HG03469 (cell line): ENCODE measurements around the gene ZNF600.
"Not testable (repeated sequence)": the region's sequence is repeated elsewhere in the genome, so short reads cannot be mapped to it uniquely, and the experiment has no call there.

Source experiments
- ATAC-seq: cut with Tn5 transposase; IDR thresholded peaks from one replicate; pipeline ENCODE4 v1.9.1; 2021; ENCODE audit warnings: mild to moderate bottlenecking, moderate library complexity, moderate number of reproducible peaks; ENCODE audit not compliant: unreplicated experiment

Gene ZNF600

DNA sequence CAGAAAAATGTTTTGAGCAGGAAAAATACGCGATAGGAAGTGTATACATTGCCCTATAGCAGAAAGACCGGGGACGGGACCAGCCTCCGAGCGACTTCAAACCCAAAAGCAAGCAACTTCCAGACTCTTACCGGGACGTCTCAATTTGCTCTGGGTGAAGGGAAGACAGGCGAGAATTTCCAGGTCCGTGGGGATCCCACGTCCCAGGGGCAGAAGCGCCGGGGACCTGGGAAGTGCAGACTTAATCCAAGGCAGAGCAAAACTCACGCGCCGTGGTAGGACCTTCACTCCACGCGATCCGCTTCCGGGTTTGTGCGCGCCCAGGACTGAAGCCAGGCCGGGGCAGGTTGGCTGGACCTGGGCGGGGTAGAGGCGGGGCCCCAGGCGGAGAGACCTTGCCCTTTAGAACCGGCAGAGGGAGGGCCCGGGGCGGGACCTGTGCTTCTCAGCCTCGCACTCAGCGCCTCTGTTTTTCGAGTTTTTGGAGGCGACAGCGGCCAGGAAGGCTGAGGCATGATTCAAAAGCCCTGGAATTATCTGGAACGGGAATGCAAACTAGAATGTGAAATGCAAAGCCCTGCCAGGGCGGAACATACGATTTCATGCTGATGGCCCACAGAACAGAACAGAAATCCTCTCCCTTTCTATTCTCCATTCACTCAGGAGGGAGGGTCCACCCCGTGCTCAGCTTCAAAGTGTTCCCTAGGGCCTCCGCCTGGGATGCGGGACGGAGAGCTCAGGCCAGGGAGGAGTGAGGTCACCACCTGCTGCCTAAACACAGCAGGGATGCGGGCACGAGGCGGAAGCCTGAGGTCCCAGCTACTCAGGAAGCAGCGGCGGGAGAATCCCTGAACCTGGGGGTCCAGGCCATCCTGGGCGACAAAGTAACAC lies at the start of gene ZNF600:
ZNF600 (minus strand) TSS at position 328 of the 891 bp plus-strand sequence. CDS start 7,903 bp downstream, outside the sequence.
- ATAC-seq, result not testable (repeated sequence)

DNA sequence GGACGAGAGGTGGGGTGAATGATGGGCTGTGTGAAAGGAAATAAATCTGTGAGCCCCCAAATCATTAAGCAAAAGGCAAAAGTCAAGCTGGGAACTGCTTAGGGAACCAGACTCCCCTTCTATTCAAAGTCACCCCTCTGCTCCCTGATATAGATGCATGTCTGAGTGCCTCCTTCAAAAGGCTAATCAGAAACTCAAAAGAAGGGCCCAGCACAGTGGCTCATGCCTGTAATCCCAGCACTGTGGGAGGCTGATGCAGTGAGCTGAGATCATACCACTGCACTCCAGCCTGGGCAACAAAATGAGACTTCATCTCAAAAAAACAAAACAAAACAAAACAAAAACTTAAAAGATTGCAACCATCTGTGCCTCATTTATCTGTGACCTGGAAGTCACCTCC lies 47.7 kb upstream of the ZNF600 start:
- ATAC-seq, result not testable (repeated sequence)

DNA sequence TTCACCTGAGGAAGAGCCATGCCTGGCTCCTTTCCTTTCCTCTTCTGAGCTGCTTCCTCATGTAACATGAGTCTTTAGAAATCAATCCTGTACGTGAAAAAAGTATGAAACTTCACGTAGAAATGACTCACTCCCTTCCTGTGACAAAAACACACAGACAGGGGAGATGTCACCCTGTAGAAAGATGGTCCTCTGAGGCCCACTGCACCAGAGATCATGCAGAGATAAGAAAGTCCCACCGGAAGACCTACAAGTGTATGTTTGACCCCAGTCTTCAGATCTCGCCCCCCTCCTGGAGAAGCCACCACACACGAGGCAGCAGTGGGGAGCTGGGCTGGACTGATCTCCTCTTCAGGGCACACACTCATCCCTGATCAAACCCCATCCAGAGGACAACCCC lies 47.0 kb upstream of the ZNF600 start:
- not testable (repeated sequence) for ATAC-seq

DNA sequence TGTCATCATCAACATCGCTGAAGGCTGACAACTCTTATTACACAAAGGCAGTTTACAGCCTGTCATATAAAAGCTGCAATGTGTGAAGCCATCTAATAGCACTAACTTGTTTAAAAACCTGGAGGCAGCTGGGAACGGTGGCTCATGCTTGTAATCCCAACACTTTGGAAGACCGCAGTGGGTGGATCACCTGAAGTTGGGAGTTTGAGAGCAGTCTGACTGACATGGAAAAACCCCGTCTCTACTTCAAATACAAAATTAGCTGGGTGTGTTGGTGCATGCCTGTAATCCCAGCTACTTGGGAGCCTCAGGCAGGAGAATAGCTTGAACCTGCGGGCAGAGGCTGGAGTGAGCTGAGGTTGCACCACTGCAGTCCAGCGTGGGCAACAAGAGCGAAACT lies 43.3 kb upstream of the ZNF600 start:
- not testable (repeated sequence) for ATAC-seq

DNA sequence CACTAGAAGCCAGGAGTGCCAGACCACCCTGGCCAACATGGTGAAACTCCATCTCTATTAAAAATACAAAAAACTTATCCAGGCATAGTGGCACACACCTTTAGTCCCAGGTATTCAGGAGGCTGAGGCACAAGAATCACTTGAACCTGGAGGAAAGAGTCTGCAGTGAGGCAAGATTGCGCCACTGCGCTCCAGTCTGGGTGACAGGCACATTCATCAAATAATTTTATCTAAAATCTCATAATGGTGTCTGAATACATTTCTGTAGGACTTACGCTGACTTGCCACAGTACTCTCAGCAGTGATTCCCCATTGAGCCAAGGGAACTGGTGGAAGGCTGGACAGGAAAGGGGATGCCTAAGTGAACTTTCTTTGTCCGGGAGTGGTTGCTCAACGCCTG lies 39.2 kb upstream of the ZNF600 start:
- ATAC-seq, result no peak

DNA sequence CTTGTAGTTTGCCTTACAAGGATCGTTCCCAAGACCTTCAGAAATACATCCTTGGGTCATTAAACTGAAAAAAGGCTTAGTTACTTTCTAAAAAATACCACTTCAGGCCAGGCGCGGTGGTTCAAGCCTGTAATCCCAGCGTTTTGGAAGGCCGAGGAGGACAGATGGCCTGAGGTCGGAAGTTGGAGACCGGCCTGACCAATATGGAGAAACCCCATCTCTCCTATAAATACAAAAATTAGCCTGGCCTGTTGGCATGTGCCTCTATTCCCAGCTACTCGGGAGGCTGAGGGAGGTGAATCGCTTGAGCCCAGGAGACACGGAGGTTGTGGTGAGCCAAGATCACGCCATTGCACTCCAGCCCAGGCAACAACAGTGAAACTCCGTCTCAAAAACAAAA lies 37.1 kb upstream of the ZNF600 start:
- ATAC-seq, result no peak

DNA sequence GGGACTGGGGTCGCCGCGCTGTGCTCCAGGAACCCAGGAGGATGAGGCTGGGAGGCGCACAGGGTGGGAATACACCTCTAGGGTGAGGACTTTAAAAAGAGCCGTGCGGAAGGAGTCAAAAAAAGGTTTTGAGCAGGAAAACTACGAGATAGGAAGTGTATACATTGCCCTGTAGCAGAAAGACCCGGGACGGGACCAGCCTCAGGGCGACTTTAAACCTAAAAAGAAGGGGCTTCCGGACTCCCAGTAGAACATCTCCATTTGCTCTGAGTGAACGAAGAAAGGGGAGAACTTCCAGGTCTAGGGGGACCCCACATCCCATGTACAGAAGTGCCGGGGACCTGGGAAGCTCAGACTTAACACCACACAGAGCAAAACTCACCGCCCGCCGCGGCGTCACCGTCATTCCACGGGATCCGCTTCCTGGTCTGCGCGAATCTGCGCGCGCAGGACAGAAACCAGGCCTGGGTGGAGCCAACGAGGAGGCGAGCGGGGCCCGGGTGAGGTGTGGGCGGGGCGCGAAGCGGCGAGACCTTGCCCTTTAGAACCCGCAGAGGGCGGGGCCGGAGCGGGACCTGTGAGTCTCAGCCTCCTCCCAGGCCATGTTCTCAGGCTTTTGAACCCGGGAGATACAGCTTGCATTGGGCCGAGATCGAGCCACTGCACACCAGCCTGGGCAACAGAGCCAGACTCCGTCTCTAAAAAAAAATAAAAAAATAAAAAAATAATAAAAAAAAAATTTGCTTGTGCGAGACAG lies 34.8 kb upstream of the ZNF600 start, which contains the start of gene ZNF28:
ZNF28 (minus strand) TSS at position 430 of the 757 bp plus-strand sequence. CDS start 3,675 bp downstream, outside the sequence.
- ATAC-seq, result peak; percentile 93

DNA sequence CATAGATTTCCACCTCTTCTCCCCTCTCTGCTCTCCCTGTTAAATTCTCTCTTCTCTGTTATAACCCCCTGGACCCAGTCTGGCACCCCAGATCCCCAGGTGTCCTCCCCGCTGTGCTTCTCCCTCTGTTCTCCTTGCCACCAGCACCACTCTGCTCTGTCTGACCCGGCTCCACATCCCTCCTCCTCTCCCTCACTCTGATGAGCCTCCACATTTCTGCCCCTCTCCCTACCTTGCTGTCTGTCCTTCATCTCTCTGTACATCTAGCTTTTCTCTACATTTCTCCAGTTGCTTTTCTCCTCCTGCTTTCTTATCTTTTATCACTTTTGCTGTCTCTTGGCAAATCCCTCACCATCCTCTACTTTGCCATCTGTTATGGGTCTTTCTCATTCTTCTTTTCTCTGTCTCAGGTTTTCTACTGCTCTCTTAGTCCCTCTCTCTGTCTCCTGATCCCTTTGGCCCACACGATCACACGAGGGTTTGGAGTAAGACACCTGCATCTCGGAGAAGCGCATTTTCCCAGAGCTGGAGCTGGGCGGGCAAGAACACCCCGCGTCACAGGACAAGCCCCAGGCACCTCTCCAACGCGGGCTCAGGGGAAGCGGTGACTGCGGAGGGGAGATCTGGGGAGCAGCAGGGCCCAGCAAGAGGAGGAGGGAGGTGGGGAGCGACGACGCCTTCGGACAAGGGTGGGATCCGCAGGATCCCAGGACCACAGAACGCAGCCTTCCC lies 34.0 kb upstream of the ZNF600 start:
- not testable (repeated sequence) for ATAC-seq

DNA sequence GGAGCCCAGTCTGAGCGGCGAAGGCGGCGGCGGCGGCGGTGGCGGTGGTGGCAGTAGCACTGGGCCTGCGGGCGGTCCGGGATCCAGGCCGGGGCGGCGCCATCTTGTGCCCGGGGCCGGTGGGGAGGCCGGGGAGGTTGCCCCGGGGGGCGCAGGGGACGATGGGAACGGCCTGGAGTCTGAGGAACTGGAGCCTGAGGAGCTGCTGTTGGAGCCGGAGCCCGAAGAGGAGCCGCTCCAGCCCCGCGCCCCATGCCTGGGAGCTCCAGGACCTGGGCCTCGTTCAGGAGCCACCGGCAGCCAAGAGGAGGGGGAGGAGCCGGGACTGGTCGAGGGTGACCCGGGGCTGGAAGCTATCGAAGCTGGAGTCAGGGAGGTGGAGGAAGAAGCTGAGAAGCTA lies 23.2 kb upstream of the ZNF600 start:
- no peak for ATAC-seq

DNA sequence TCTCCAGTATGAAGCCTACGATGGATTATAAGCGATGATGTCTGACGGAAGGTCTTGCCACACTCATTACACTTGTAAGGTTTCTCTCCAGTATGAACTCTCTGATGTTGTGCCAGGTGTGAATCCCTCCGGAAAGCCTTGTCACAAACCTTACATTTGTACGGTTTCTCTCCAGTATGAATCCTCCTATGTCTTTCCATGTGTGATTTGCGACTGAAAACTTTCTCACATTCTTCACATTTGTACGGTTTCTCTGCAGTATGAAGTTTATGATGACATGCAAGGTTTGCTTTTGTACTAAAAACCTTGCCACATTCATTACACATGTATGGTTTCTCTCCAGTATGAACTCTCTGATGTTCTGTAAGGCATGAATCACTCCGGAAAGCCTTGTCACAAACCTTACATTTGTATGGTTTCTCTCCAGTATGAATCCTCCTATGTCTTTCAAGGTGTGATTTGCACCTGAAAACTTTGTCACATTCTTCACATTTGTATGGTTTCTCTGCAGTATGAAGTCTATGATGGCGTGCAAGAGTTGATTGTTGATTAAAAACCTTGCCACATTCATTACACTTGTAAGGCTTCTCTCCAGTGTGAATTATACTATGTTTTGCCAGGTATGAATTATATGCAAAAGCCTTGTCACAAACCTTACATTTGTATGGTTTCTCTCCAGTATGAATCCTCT lies 13.5 kb upstream of the ZNF600 start:
- ATAC-seq, result not testable (repeated sequence)

DNA sequence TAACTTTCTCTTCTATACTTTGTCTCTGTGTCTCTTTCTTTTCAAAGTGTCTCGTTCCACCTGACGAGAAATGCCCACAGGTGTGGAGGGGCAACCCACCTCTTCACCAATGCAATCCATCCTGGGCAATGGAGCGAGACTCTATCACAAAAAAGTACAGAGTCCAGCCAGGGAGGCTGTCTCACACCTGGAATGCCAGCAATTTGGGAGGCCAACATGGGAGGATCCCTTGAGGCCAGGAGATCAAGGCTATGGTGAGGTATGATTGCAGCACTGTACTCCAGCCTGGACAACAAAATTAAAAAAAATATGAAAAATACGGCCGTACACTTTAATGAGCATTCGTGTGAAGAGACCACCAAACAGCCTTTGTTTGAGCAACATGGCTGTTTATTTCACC lies 2.8 kb upstream of the ZNF600 start:
- no peak for ATAC-seq

DNA sequence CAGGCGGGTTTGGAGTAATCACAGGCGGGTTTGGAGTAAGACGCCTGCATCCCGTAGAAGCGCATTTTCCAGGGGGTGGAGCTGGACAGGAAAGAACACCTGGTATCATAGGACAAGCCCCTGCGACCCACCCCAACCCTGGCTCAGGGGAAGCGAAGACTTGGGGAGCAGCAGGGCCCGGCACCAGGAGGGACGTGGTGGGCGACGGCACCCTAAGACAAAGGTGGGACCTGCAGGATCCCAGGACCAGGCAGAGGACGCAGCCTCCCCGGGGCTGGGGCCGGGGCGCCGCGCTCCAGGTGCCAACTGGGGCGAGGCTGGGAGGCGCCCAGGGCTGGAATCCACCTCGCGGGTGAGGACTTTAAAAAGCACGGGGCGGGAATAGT lies 520 bp downstream of the ZNF600 start:
- ATAC-seq, result no peak

DNA sequence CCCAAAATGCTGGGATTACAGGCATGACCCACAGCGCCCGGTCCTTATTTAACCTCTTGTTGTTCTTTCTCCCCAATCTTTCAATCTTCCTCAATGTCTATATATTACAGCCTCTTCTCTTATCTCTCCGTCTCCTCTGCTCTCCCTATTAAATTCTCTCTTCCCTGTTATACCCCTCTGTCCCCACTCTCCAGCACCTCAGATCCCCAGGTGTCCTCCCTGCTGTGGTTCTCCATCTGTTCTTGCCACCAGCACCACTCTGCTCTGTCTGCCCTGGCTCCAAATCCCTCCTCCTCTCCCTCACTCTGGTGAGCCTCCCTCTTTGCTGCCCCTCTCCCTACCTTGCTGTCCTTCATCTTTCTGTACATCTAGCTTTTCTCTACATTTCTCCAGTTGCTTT lies 1.1 kb downstream of the ZNF600 start:
- no peak for ATAC-seq

DNA sequence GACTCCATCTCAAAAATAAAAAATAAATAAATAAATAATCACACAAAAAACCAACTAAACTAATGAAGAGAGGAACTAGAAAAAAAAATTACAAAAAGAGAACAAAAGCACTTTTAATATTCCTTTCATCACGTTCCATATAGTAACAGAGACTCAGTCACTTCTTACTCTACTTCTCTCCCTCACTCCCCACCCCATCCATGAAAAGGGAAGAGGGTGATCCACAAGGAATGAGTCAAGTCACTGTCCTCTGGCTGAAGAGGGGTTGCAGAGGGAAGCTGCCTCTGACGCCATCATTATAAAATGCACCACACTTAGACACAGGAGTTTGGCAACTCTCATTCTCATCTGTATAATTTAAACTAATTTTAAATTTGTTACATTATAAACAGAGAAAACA lies 3.7 kb downstream of the ZNF600 start:
- ATAC-seq, result not testable (repeated sequence)

DNA sequence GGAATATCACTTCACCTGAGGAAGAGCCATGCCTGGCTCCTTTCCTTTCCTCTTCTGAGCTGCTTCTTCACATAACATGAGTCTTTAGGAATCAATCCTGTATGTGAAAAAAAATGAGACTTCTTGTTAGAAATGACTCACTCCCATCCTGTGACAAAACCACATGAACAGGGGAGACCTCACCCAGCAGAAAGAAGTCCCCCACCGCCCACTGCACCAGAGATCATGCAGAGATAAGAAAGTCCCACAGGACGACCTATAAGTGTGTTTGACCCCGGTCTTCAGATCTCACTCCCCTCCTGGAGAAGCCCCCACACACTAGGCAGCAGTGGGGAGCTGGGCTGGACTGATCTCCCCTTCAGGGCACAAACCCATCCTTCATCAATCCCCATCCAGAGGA lies 7.8 kb downstream of the ZNF600 start:
- ATAC-seq, result no peak

DNA sequence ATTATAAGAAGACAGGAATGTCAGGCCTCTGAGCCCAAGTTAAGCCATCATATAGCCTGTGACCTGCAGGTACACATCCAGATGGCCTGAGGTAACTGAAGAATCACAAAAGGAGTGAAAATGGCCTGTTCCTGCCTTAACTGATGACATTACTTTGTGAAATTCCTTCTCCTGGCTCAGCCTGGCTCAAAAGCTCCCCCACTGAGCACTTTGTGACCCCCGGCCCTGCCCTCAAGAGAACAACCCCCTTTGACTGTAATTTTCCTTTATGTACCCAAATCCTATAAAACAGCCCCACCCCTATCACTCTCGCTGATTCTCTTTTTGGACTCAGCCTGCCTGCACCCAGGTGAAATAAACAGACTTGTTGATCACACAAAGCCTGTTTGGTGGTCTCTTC lies 30.1 kb downstream of the ZNF600 start:
- not testable (repeated sequence) for ATAC-seq

DNA sequence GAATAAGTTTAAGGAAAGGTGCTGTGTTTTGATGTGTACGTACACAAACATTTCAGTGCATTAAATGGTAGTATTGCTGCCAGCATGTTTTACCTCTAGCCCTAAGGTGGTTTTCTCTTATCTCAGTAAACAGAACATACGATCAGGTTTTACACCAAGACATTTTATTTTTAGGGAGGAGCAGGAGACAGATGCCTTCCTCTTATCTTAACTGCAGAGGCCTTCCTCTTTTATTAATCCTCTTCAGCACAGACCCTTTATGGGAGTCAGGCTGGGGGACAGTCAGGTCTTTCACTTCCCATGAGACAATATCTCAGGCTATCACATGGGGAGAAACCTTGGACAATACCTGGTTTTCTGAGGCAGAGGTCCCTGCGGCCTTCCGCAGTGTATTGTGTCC lies 36.8 kb downstream of the ZNF600 start:
- no peak for ATAC-seq

DNA sequence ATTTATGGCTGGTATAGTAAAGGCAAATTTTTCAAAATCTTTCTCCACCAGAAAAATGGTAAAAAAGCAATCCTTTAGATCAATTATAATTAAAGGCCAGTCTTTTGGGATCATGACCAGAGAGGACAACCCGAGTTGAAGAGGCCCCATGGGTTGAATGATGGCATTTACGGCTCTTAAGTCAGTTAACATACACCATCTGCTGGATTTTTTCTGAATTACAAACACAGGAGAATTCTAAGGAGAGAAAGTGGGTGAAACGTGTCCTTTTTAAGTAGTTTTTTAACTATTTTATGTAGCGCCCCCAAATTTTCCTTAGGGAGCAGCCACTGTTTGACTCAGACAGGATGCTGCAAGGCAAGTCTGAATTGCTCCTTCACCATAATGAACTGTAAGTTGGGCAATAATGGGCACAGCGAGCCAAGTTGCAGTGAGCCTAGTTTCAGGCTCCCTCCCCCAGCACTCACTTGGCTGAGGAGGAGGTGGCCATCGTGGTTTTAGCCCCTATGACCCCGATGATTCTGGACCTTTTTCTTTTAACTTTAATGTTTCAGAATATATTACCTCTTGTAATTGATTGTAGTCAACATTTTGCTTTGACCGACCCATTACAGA lies 38.1 kb downstream of the ZNF600 start:
- ATAC-seq, result no peak

DNA sequence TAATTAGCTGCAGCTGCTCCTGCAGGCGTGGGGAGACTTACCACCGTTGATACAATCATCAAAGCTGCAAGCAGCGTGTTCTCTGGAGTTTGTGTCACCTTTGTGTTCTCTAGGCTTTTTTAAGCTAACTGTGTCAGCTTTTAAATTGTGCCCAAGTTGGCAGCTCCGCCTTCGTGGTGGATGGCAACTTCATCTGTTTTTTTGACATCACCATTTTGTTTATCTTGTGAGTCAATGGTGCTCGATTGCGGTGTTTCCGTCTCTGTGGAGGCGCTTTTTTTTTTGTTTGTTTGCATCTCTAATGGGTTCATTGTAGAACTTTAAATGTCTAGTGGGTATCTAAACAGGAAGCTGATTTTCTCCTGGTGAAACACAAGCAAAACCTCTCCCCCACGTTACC lies 40.7 kb downstream of the ZNF600 start:
- ATAC-seq, result not testable (repeated sequence)

DNA sequence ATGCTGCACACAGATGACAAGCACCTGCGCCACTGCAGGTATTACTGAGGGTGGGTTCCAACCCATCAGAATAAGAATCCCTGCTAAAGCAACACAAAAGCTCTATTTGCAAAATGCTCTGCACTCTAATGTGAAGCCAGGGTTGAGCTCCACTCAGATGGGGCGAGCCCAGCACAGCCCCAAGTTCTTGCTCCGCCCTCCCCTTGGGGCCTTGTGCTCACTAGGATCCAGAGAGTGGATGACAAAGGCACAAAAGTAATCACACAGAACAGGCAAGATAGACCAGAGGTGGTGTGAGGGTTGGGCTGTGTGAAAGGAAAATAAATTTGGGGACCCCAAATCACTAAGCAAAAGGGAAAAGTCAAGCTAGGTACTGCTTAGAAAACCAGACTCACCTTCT lies 43.5 kb downstream of the ZNF600 start:
- no peak for ATAC-seq
